K562 (cell line): ENCODE data around the gene OXSM. TPM values are rescaled to one million over a fixed set of nuclear protein-coding genes. Genes with fewer than 3 reads are reported as not detected.

ENCODE experiments used
- ATAC-seq: fragments of 200-7000 bp; cut with Tn5 transposase; 3 replicates; pipeline ENCODE4 v1.9.1; 2020; ENCODE audit warnings: moderate library complexity
- BruUV-seq: library from RNA; stranded (reverse); fragments of 400-500 nt; replicated peaks from 2 replicates; lab custom pipeline; 2021; lab: Mats Ljungman, UMichigan
- CTCF ChIA-PET: fragments of 300-600 bp; formaldehyde crosslinking; extraction: SDS; loops from one replicate; lab custom pipeline; 2021; ENCODE audit warnings: low intra/inter-chr PET ratio; lab: Yijun Ruan, JAX
- POLR2A ChIA-PET: fragments of 300-600, 350-650 bp; sonication (Branson Sonifier 250); formaldehyde crosslinking; extraction: SDS; loops from one replicate; lab custom pipeline; 2021; ENCODE audit warnings: antibody characterized with exemption, inconsistent platforms; lab: Yijun Ruan, JAX
- DNase-seq, 4 experiments: peaks; one replicate each; pipeline versions ENCODE4 v3.0.0 to v3.0.0-alpha.2; 2011 to 2018; ENCODE audit warnings: low spot score in 3 of 4, mixed read lengths in 3 of 4; ENCODE audit errors: extremely low read depth in 1 of 4
- FAIRE-seq: peaks from 2 replicates; lab custom pipeline; 2011; peaks lifted over from hg19 to GRCh38; lab: Jason Lieb, UNC
- H2AFZ ChIP-seq: 2 replicates; pipeline ENCODE4 v1.6.0; 2011; ENCODE audit warnings: low read depth, low read length, control low read depth, inconsistent platforms
- H3K27ac ChIP-seq: fragments of 200-600 bp; 3 replicates; pipeline ENCODE4 v1.8.0; 2011; ENCODE audit warnings: low read depth, mild to moderate bottlenecking, control low read depth, inconsistent platforms, low read length, moderate library complexity, mixed read lengths; ENCODE audit errors: extremely low read depth
- H3K27me3 ChIP-seq, 2 experiments: fragments of 300-600 bp in 1 of 2; 2 replicates in 1 of 2; 3 replicates in 1 of 2; pipeline versions ENCODE4 v1.6.0 to v1.8.0; 2011; ENCODE audit warnings: inconsistent platforms in 2 of 2, low read length in 2 of 2, mild to moderate bottlenecking in 1 of 2, mixed read lengths in 1 of 2, moderate library complexity in 1 of 2; ENCODE audit not compliant: control insufficient read depth in 2 of 2, insufficient read depth in 2 of 2
- H3K36me3 ChIP-seq: fragments of 300-600 bp; 3 replicates; pipeline ENCODE4 v1.8.0; 2011; ENCODE audit warnings: mild to moderate bottlenecking, low read length, inconsistent platforms; ENCODE audit not compliant: control insufficient read depth, insufficient read depth
- H3K4me1 ChIP-seq, 2 experiments: fragments of 200-600 bp in 1 of 2; replicated peaks in 1 of 2; 2 replicates in 1 of 2; 3 replicates in 1 of 2; pipeline versions ENCODE4 v1.5.1 to v1.8.0; 2011; ENCODE audit warnings: inconsistent platforms in 2 of 2, low read length in 2 of 2, mild to moderate bottlenecking in 1 of 2, mixed read lengths in 1 of 2, moderate library complexity in 1 of 2; ENCODE audit not compliant: control insufficient read depth in 2 of 2, insufficient read depth in 2 of 2
- H3K4me2 ChIP-seq: 2 replicates; pipeline ENCODE4 v1.6.1; 2011; ENCODE audit warnings: low read length, control low read depth, inconsistent platforms, mixed read lengths; ENCODE audit not compliant: insufficient read depth
- H3K4me3 ChIP-seq: fragments of 200-600 bp; sonication (generic), shearing (Covaris generic); 2 replicates; pipeline ENCODE4 v1.5.1; 2016; ENCODE audit warnings: control low read depth, inconsistent platforms
- H3K79me2 ChIP-seq: fragments of 200-600 bp; 3 replicates; pipeline ENCODE4 v1.8.0; 2011; ENCODE audit warnings: low read length, inconsistent platforms; ENCODE audit not compliant: control insufficient read depth, insufficient read depth
- H3K9ac ChIP-seq, 2 experiments: 2 replicates each; pipeline versions ENCODE4 v1.6.0 to v1.6.1; 2011; ENCODE audit warnings: low read depth in 2 of 2, low read length in 2 of 2, control low read depth in 1 of 2, inconsistent platforms in 1 of 2, mild to moderate bottlenecking in 1 of 2, mixed read lengths in 1 of 2; ENCODE audit not compliant: insufficient read depth in 1 of 2
- H3K9me1 ChIP-seq: one replicate; pipeline ENCODE4 v1.6.0; 2011; ENCODE audit warnings: inconsistent platforms, mild to moderate bottlenecking, low read length, moderate library complexity; ENCODE audit not compliant: control insufficient read depth, insufficient read depth
- H3K9me3 ChIP-seq: replicated peaks from 2 replicates; pipeline ENCODE4 v1.5.1; 2011; ENCODE audit warnings: low read depth, low read length, inconsistent platforms; ENCODE audit not compliant: control insufficient read depth, insufficient read depth
- H4K20me1 ChIP-seq: replicated peaks from 2 replicates; pipeline ENCODE4 v1.6.1; 2011; ENCODE audit warnings: low read length, inconsistent platforms, mixed read lengths; ENCODE audit not compliant: control insufficient read depth, insufficient read depth
- FOXP1 ChIP-seq: sonication (generic); formaldehyde crosslinking; IDR thresholded peaks from 2 replicates; pipeline ENCODE4 v1.8.0; 2022; ENCODE audit warnings: mild to moderate bottlenecking, missing genetic modification reagents
- HSF4 ChIP-seq: fragments of 250-450 bp; sonication (Bioruptor Pico); IDR thresholded peaks from 2 replicates; pipeline ENCODE4 v2.1.2; 2022; ENCODE audit warnings: mild to moderate bottlenecking, moderate library complexity, borderline replicate concordance
- RBM17 ChIP-seq: fragments of 200-400 bp; formaldehyde crosslinking; IDR thresholded peaks from 2 replicates; pipeline ENCODE4 v1.6.1; 2017; ENCODE audit warnings: low read depth, mild to moderate bottlenecking, low read length, borderline replicate concordance
- ZNF165 ChIP-seq: fragments of 250-450 bp; sonication (Bioruptor Pico); IDR thresholded peaks from 2 replicates; pipeline ENCODE4 v1.4.0; 2020; ENCODE audit warnings: borderline replicate concordance
- ZNF408 ChIP-seq: fragments of 250-450 bp; sonication (Bioruptor Pico); IDR thresholded peaks from 2 replicates; pipeline ENCODE4 v1.4.0; 2020; ENCODE audit warnings: low read depth, mild to moderate bottlenecking, moderate library complexity
- ZNF436 ChIP-seq: fragments of 250-450, 450-650 bp; sonication (Bioruptor Pico); formaldehyde crosslinking; IDR thresholded peaks from 2 replicates; pipeline ENCODE4 v1.7.0; 2020; ENCODE audit warnings: mild to moderate bottlenecking
- ZNF57 ChIP-seq: fragments of 450-650 bp; formaldehyde crosslinking; IDR thresholded peaks from 2 replicates; pipeline ENCODE4 v1.4.0; 2020; ENCODE audit warnings: mild to moderate bottlenecking, moderate library complexity
- WGBS: fragments of 100-300 bp; shearing (Covaris generic); methylation state at CpG from one replicate; pipeline ENCODE4 v1.1.6; 2016; ENCODE audit warnings: low coverage, mixed read lengths; ENCODE audit not compliant: insufficient coverage; ENCODE audit errors: missing lambda C conversion rate; 5-methylcytosine and 5-hydroxymethylcytosine counted together
- in situ Hi-C: fragments of 300-500 bp; cut with MboI; formaldehyde crosslinking; loops from 4 replicates; pipeline ENCODE4 v1.15.0; 2018; ENCODE audit warnings: inconsistent platforms, mixed read lengths
- intact Hi-C: fragments of 100-400 bp; cut with micrococcal nuclease; formaldehyde crosslinking; loops from 2 replicates; pipeline ENCODE4 v1.14.2; 2022
- polyA plus RNA-seq, 8 experiments: library from polyadenylated mRNA; depleted of rRNA in 4 of 8; stranded (reverse) in 5 of 8; unstranded in 3 of 8; fragments of >200 nt; fragmentation: Nextera tagmentation in 2 of 8; fragmentation: Illumina TruSeq in 1 of 8; extraction: Ambion mirVana in 2 of 8; extraction: Trizol in 1 of 8; gene quantifications; 2 replicates each; pipeline versions ENCODE4 v1.2.1 to v1.2.3, GENCODE V29; 2011 to 2014; ENCODE audit warnings: inconsistent platforms in 1 of 8, missing spikeins in 1 of 8
- total RNA-seq, 7 experiments: library from RNA; depleted of rRNA in 6 of 7; stranded (reverse); fragments of >200 nt in 6 of 7; fragmentation: Illumina TruSeq in 2 of 7; extraction: Trizol in 2 of 7; gene quantifications; 2 replicates each; pipeline versions ENCODE4 v1.2.1 to v1.2.3, GENCODE V29; 2011 to 2021; ENCODE audit warnings: low replicate concordance in 1 of 7
- TF ChIP-seq, protein P1 (sequence below): fragments of 450-650 bp; IDR thresholded peaks from 2 replicates; pipeline ENCODE4 v1.6.1; 2016; ENCODE audit warnings: antibody characterized with exemption
- TF ChIP-seq, protein P2 (sequence below): sonication (generic); formaldehyde crosslinking; IDR thresholded peaks from 2 replicates; pipeline ENCODE4 v1.8.1; 2023; ENCODE audit warnings: missing genetic modification reagents, mild to moderate bottlenecking, borderline replicate concordance

Gene OXSM
- total and polyA plus RNA-seq, 9 of the 15 experiments (the other 6 are each of a cell fraction or from before 2014, with no cell fraction given): 24.0 to 107 (median 34.0) TPM

DNA sequence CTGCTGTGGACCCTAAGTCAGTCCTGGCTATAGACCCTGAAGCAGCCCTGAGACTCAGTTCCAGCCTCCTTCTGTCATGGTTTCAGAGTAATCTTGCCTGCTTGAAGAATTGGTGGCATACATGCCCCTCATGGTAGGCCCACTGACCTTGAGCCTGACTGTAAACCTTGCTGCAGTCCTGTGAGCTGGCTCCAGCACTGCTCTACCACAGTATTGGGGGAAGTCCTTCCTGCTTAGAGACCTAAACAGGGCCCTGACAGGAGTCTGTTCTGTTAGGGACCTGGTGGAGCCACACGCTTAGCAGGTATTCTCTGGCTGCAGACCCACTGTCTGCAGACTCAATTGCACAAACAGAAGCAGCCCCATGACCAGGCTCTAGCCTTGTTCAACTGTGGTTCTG, 47.1 kb downstream of the OXSM start:
- WGBS: 0% methylated on average over 1 of the region's 1 CpG
- BruUV-seq: no TSS peak
- H3K4me2 ChIP-seq: no peak overlapping the region
- no peaks in the 10 kb centered on the region for H4K20me1 ChIP-seq
- H3K9me1 ChIP-seq: no peaks in the 10 kb centered on the region
- H2AFZ ChIP-seq: no peak overlapping the region
- H3K27me3 ChIP-seq: peaks cover 0 to 8% of the 10 kb centered on the region in 2 experiments; a peak in 1 of 5 replicates
- H3K4me3 ChIP-seq: no peak overlapping the region
- POLR2A ChIA-PET: no interaction called here
- intact Hi-C loops: no loop called here
- H3K27ac ChIP-seq: no peak overlapping the region
- no peaks in the 10 kb centered on the region for H3K79me2 ChIP-seq
- no peak for TF ChIP-seq ZNF408
- TF ChIP-seq, protein P1, sequence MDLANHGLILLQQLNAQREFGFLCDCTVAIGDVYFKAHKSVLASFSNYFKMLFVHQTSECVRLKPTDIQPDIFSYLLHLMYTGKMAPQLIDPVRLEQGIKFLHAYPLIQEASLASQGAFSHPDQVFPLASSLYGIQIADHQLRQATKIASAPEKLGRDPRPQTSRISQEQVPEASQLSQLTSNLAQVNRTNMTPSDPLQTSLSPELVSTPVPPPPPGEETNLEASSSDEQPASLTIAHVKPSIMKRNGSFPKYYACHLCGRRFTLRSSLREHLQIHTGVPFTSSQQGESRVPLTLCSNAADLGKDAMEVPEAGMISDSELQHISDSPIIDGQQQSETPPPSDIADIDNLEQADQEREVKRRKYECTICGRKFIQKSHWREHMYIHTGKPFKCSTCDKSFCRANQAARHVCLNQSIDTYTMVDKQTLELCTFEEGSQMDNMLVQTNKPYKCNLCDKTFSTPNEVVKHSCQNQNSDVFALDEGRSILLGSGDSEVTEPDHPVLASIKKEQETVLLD: no peak
- TF ChIP-seq HSF4 (CRISPR knock-in tag): no peak
- no peak for TF ChIP-seq RBM17
- TF ChIP-seq ZNF57 (CRISPR knock-in tag): no peak
- TF ChIP-seq ZNF165 (CRISPR knock-in tag): no peak
- no peak for TF ChIP-seq ZNF436 (CRISPR knock-in tag)
- TF ChIP-seq, protein P2, sequence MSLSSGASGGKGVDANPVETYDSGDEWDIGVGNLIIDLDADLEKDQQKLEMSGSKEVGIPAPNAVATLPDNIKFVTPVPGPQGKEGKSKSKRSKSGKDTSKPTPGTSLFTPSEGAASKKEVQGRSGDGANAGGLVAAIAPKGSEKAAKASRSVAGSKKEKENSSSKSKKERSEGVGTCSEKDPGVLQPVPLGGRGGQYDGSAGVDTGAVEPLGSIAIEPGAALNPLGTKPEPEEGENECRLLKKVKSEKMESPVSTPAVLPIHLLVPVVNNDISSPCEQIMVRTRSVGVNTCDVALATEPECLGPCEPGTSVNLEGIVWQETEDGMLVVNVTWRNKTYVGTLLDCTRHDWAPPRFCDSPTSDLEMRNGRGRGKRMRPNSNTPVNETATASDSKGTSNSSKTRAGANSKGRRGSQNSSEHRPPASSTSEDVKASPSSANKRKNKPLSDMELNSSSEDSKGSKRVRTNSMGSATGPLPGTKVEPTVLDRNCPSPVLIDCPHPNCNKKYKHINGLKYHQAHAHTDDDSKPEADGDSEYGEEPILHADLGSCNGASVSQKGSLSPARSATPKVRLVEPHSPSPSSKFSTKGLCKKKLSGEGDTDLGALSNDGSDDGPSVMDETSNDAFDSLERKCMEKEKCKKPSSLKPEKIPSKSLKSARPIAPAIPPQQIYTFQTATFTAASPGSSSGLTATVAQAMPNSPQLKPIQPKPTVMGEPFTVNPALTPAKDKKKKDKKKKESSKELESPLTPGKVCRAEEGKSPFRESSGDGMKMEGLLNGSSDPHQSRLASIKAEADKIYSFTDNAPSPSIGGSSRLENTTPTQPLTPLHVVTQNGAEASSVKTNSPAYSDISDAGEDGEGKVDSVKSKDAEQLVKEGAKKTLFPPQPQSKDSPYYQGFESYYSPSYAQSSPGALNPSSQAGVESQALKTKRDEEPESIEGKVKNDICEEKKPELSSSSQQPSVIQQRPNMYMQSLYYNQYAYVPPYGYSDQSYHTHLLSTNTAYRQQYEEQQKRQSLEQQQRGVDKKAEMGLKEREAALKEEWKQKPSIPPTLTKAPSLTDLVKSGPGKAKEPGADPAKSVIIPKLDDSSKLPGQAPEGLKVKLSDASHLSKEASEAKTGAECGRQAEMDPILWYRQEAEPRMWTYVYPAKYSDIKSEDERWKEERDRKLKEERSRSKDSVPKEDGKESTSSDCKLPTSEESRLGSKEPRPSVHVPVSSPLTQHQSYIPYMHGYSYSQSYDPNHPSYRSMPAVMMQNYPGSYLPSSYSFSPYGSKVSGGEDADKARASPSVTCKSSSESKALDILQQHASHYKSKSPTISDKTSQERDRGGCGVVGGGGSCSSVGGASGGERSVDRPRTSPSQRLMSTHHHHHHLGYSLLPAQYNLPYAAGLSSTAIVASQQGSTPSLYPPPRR: no peak
- no peak for TF ChIP-seq FOXP1 (CRISPR knock-in tag)
- CTCF ChIA-PET: no interaction called here
- in situ Hi-C loops: no loop called here
- no peak overlapping the region for H3K9ac ChIP-seq
- no peaks in the 10 kb centered on the region for H3K9me3 ChIP-seq
- H3K4me1 ChIP-seq: no peaks in the 10 kb centered on the region
- no peak; the same call in 2 of the 3 replicates for ATAC-seq
- no peaks in the 10 kb centered on the region for H3K36me3 ChIP-seq
- FAIRE-seq: no peak
- DNase-seq: no peak
